ENCODE measurements around the gene LHFPL3.
"Not testable (repeated sequence)": the region's sequence is repeated elsewhere in the genome, so short reads cannot be mapped to it uniquely, and the experiment has no call there.

The LHFPL3 gene

DNA sequence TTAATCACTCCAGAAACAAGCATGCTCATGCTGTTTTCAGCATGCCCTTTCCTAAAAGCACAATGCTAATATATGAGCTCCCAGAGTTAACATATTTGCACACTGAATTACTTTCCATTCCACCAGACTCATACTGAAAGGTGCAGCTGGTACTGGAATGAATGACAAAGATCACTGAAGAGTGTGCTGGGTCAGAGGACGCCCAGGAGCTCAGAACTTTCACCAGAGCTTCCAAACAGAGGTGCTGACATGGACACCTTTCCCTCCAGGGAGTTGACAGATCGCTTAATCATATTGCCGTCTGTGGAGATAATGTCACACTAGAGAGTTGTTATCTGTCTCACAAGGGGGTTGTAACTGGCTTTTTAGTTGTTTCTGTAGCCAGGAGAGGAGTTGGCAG, 292.9 kb downstream of the LHFPL3 start:
- no peak for DNase-seq

DNA sequence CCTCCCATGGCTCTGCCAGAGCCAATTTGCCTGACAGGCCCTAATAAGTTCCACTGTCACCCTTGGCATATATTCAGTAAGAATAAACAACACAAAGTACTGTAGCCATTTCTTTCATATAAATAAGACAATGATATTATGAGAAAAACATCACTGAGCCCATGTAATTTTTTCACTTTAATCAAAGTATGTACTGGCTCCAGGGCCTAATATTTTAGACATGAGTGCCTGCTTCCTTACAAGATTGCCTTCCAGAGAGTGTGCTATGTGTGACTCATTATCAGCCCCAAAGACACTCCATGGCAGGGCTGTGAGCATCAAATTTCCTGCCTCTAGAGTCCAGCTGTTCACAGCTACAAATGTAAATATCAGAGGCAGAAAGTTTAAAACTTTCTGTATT, 297.6 kb downstream of the LHFPL3 start:
- no peak for DNase-seq

DNA sequence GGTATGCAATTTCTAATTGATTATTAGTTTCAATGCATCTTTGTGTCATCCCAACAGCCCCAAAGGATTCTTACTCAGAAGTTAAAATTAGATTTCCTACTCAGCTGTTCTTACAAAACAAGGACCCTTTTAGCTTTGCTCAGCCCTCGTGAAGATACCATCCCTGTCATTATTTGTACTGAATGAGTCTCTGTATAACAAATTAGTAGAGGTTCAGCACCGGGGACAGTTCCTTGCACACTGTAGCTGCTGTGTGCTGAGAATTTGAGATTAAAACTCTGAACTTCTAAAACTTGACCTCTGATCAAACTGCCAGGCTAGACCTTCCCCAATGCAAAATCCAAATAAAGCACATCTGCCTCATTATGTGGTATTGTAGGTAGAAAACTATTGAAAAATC, 299.1 kb downstream of the LHFPL3 start:
- no peak for DNase-seq

DNA sequence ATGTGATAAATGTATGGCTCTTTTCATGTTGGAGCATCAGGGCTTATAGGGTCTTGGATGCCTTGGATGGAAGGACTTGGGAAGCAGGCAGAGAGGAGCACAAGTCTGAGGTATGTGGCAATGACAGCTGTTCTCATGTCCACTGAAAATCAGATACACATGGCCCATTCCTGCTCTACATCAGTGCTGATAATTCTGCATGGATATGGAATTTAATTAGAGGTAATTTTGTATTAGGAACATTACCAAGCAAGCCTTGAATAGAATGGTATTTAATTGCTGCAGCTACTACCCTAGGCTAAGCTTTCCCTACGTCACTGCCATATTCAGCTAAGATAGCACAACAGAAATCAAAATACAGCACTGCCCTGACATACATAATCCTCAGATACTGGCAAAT, 299.6 kb downstream of the LHFPL3 start:
- no peak for DNase-seq

DNA sequence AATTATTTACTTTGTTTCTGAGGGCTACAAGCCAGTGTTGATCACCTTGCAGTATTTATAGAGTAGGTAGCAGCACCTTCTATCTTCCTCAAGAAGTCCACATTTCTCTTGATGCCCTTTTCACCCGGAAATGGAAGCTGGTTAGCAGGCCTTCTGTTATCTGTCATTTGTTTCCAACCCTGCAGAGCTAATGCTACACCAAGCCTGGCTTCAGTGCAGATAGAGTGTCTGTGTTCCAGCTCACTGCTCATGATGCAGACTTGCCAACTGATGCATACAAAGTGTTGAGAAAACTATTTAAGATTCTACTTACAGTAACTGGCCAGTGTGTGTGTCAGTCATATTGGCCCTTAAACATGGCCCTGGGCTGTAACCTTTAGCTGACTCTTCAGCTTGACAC, 301.0 kb downstream of the LHFPL3 start:
- DNase-seq, result no peak

DNA sequence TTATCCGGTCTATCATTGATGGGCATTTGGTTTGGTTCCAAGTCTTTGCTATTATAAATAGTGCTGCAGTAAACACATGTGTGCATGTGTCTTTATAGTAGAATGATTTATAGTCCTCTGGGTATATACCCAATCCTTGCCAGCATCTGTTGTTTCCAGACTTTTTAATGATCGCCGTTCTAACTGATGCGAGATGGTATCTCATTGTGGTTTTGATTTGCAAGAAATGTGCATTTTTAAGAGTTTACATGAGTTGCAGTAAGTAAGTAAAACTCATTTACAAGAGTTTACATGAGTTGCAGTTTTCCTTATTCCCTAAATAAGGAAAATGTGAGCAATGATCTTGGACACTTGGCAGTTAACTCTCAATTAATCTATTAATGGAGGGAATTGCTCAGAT, 312.1 kb downstream of the LHFPL3 start:
- no peak for DNase-seq

DNA sequence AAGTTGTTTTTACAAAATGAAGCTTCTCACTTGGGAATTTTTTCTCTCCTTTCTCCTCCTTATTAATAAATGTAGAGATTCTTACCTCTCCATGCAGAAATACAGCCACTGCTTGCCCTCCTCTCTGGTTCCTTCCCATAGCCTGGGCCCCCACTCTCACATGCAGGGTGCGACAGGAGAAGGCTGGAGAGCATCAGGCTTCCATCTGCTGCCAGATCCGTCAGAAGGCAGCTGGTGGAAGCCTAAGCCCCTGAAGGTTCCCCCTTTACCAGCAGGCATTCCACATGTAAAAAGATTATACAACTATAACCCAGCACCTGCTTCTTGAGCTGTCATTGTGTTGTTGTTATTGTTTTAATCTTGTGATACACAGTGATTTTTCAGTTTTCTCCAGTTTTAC, 314.2 kb downstream of the LHFPL3 start:
- DNase-seq, result no peak

DNA sequence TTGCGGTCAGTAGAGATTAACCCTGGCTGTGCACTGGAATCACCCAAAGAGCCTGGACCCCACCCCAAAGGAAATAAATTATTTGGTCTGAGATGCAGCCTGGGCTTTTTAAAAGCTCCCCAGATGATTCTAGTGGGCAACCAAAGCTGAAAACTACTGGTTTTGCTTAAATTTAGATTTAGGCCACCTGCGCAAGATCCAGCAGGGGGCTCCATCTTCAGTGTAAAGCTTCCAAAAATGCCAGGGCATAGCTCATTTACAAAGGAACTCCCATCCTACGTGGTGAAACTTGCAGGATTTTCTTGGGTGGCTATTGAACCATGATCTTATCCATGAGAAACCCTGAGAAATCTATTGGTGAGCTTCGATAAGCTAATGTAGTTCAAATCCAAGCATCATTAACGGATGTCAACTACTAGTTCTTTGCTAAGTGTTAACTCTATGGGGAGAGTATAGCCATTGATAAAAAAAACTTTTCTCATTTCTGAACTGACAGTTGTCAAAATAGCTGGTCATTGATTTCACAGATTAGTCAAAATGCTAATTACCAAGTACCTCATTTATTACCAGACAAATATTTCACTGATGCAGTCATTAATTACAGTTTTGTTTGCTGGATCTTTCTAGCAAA, 315.3 kb downstream of the LHFPL3 start:
- no peak for DNase-seq

DNA sequence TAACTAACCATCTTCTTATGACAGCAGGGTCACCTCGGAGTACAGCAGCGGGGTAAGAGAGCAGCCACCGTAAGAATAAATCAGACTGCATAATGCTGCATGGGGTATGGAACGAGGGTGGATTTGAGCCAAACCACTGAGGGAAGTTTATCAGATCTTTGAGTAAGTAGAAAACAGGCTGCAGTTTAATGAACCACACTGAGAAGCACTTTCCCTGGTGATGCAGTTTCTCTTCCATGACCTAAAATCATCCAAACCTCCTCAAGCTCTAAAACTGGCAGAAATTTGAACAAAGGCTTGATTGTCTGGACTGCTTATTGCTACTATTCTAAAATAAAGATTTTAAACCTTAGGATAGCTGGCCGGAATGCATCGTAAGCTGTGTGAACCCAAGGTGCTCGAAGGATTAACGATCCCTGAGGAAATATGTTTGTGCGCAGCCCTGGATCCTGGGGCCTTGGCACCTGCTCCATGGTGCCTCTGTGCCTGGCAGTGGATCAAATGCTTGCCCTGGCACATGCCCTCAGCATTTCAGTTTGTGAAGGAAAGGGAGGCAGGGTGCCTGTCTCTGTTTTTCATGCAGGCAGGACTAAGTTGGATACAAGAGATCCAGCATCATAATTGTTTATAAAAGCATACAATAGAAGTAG, 322.7 kb downstream of the LHFPL3 start:
- no peak for DNase-seq

DNA sequence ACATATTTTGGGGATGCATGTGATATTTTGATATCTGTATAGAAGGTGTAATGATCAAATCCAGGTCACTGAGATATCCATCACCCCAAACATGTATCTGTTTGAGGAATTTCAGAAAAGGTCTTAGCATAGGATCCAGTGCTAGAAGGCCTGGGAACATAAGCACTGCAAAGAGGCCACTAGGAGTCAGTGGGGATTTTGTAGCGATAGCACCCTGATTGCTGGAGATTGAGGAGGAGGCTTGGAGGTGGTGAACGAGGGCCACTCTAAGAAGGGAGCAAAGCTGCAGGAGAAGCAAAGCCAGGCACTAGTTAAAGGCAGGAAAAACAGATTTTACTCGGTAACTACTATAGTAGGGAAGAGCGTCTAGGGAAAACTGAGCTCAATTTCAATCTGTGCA, 324.0 kb downstream of the LHFPL3 start:
- DNase-seq, result no peak

DNA sequence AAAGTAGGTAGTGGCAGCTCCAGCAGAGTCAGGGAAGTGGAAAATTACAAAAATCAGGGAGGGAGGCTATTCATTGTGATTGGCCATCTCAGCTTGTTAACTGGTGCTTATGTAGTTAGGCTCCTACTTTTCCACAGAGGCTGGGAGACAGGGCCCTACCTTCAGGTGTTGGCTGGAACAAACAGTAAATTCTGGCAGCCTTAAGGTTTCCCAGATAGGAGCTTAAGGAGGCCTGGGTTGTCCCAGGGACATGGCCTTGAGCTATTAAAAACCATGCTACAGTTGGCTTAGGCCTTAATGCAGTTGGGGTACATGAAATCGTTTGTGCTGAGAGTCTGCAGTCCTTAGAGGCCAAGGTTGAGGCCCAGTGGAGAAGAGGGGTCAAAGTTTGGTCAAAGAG, 324.5 kb downstream of the LHFPL3 start:
- DNase-seq, result no peak

DNA sequence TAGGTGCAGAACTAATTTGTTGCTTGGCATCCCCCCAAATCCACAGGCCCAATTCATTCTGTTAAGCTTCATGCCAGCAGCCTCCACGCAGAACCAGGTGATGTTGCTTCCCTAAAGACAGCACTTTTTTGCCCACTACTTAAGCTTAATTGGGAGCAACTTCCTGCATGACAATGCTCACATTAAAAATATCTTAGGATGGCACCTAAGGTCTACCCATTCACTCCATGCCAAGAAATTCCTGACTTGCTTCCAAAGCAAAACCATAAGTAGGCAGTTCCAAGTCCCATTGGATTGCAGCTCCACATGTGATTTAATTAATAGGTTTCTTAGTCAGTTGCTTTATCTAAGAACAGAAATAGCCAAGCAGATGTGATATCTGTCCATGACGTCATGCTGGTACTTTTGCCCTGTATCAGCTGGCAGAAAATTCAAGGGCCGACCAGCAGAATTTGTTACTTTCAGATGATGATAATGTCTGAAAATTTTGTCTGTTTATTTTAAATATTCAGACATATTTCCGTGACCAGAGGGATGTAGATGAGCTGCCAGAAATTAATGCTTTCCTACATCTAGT, 325.5 kb downstream of the LHFPL3 start:
- no peak for DNase-seq

DNA sequence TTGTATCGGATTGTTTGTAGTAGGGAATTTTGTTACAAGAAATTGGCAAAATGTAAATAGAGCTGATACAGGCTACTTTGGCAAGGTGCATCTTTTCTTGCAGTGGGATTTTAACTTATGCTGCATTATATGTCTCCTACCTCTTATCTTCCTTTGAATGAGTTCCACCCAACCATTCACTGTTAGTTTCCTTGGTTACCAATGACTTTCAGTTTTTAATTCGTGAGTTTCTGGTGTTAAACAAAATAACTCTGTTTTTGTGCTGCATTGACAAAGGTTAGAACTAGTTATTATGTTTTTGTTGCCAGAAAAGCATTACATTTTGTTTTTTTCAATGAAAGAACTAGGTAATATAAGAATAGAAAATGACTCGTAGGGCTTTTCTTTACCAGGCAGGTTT, 327.2 kb downstream of the LHFPL3 start:
- no peak for DNase-seq

DNA sequence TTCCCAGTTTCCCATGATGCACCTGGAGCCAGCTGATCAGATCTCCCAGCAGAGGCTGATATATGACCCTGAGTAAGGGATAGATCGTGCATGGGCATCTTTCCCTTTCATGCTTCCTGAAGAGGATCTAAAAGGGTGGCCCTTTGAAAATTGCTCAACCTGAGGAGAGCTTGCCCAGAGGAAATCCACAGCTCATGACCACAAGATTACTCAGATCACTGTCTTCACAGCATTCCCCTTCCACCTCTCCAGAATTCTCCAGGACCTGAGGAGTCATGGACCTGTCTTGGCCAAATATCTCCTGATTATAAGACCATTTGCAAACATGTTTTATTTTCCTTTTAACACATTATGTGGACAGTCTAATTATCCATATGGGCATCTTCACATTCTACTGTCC, 328.1 kb downstream of the LHFPL3 start:
- DNase-seq, result no peak

DNA sequence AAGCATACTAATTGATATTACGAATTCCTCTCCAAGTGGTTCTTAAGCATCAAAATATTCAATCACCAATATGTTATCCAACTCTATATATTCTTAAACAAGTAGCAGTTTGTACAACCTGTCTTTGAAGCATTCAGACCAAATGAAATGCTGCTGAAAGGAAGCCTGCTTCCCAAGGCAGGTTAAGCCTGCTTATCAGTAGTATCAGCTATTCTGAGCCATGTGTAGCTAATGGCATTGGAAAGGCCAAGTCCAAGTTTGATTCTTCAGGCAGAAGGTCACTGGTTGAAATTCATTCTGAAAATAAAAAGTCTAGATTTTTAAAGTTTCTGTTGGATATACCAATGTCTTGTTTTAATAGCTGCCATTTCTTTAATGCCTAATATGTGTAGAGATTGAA, 328.7 kb downstream of the LHFPL3 start:
- DNase-seq, result no peak

DNA sequence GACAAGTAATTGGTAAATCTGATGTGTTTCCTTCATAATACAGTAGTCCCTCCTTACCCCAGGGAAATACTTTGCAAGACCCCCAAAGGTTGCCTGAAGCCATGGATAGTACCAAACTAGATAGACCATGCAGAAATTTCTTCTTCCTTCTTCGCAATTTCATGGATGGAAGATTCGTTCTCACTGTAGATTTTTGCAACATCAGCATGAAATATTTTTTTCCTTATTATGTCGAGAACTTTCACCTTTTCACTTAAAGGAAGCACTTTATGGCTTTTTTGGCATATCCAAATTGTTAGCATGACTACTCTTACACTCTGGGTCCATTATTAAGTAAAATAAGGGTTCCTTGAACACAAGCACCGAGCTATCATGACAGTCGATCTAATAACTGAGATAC, 333.2 kb downstream of the LHFPL3 start:
- no peak for DNase-seq

DNA sequence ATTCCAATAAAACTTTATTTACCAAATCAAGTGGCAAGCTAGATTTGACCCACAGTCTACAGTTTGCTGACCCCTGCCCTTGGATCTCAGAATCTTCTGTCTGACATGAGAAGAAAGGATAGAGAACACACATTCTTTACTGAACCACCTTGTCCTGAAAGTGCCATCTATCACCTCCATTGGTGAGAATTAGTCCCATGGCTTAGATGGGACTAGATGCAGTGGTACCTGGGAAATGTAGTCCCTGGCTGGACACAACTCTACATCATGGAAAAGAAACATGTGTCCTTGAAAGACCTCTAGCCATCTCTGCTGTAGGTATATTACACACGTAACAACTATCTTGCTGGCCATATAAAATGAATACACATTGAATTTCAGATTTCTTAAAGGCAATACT, 336.2 kb downstream of the LHFPL3 start:
- DNase-seq, result no peak

DNA sequence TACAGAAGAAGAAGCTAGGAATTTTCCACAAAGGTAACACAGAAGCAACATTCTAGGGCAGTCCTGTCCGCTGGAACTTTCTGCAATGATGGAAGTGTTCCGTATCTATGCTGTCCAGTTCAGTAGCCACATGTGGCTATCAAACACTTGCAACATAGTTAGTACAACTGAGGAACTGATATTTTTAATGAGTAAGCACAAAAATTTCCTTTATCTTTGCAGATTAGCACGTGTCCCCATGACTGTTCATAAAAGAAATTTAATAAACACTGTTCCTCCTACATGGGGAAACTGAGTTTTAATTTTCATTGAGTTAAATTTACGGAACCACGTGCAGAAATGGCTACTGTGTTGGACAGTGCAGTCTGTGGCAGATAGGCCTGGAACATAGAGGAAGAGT, 349.2 kb downstream of the LHFPL3 start:
- DNase-seq, result no peak

DNA sequence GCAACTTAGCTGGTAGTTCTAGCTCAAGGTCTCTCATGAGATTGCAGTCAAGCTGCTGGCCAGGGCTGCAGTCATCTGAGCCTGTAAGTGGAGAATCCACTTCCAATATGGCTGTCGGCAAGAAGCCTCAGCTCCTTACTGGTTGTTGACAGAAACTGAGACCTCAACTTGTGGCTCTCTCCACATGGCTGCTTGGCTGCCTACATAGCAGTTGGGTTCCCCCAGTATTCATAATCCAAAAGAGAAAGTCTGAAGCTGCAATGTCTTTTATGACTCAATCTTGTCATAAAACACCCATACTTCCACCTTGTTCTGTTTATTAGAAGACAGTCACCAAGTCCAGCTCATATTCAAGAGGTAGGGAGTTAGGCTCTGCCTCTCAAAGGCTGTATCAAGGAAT, 350.7 kb downstream of the LHFPL3 start:
- no peak for DNase-seq

DNA sequence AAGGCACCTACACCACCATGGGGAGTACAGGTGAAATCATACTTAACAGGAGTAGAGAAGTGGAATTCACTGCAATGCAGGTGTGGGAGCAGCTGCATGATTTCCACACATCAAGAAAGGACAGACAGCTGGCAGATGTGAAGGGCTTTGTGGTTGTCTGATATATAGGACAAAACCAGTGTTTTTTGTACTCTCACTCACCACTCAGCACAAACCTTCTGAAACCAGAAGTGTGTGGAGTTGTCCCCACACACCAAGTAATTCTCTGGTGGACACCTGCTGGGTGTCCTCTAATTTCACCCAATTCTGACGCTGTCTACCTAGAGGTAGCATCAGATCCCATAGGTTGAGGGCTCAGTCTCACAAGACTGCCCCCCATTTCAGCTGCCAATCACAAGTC, 357.9 kb downstream of the LHFPL3 start:
- DNase-seq, result no peak

DNA sequence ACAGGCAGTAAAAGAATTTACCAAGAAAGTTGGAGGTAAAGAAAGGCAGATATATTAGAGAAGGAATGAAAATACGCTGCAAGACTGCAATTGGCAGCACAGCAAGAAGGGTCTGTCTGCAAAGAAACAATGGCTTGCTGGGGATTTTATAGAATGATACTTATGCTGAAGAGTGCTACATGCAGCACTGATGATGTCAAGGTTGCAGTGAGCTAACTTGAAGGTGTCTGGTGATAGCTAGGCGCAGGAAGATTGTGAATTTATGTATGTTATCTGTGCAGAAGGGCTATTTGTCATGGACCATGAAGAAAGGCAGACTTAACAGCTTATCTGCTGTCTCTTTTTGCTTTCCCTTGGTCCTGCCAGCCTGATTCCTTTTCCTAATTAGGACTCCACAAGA, 366.3 kb downstream of the LHFPL3 start:
- no peak for DNase-seq

DNA sequence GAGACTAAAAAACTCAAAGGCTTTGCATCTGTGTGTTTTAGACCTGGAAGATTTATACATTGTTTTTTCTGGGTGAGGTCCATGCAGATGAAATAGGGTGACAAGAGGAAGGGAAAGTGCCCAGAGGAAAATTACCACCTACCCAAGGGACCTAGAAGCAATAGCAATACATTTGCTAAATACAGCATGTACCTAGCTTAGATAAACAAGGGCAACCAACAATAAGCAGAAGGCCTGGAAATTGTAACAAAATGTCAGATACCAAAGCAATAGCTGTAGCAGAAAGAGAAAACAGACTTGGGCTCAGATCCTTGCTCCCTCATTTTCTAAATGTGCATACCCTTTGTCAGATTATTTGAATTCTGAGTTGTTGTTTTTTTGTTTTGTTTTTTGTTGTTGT, 367.2 kb downstream of the LHFPL3 start:
- DNase-seq, result no peak

DNA sequence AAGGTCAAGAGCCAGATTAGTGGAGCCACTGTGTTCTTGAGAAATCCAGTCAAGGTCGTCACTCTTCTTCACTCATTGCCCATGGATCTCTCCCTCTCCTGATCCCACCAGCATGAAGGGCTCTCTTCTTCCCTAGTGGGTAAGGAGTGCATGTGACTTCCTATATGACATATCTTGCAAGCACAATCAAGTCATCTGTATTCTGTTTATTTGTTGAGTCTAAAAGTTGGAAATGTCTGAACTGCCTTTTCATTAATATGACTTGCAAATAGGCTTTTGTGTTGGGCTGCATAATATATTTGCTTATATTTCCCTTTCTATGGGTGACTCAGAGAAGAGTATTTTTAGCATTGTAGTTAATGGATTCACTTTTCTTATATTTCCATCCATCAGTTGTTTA, 371.9 kb downstream of the LHFPL3 start:
- no peak for DNase-seq

DNA sequence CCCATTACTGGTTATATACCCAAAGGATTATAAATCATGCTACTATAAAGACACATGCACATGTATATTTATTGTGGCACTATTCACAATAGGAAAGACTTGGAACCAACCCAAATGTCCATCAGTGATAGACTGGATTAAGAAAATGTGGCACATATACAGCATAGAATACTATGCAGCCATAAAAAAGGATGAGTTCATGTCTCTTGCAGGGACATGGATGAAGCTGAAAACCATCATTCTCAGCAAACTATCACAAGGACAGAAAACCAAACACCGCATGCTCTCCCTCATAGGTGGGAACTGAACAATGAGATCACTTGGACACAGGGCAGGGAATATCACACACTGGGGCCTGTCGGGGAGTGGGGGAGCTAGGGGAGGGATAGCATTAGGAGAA, 392.6 kb downstream of the LHFPL3 start:
- DNase-seq, result not testable (repeated sequence)

DNA sequence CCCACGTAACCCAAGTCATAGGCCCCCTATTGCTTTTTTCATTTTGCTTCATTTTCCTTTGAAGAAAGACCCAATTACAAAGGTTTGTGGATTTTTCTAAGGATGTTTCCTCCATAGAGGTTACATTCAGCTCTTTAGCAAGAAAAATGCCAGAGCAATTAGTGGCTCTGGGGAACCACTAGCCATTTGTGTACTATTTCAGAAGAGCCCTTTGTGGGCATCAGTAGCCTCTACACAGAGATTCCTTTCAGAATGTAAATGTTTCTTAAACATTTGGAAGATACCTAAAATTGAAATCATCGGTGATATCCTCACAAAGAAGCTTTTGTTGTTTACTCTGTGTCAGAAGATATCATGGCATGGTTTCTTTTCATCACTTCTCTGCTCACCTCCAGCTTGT, 394.6 kb downstream of the LHFPL3 start:
- no peak for DNase-seq
